HG03097 (cell line): ENCODE measurements around the gene VMO1.
A peak's percentile ranks its signal among the peaks of the same experiment; 100 is the strongest.

Experiments used
- ATAC-seq: cut with Tn5 transposase; IDR thresholded peaks from one replicate; pipeline ENCODE4 v1.9.1; 2021; ENCODE audit not compliant: unreplicated experiment, low FRiP score

Gene VMO1

GRCh38 chr17:4800462-4801196 is 14.5 kb upstream of the VMO1 start:
- no peak for ATAC-seq

- ATAC-seq, result no peak
Measured at GRCh38 chr17:4796552-4796920, 10.4 kb upstream of the VMO1 start.

- ATAC-seq, result no peak
Measured at GRCh38 chr17:4795168-4795567, 9.0 kb upstream of the VMO1 start.

- no peak for ATAC-seq
Measured at GRCh38 chr17:4790705-4791088, 4.5 kb upstream of the VMO1 start.

- peak; percentile 90 for ATAC-seq
Measured at GRCh38 chr17:4789951-4790704, 4.0 kb upstream of the VMO1 start.

- ATAC-seq, result no peak
Measured at GRCh38 chr17:4789701-4789950, 3.5 kb upstream of the VMO1 start.

GRCh38 chr17:4788807-4789700 is 2.9 kb upstream of the VMO1 start, which contains the start of gene GLTPD2:
TSS of gene GLTPD2 (plus strand) at chr17:4788964. CDS start at chr17:4789012, 48 bp downstream.
- ATAC-seq, result no peak

- ATAC-seq, result no peak
Measured at GRCh38 chr17:4788159-4788806, 2.1 kb upstream of the VMO1 start.

- ATAC-seq, result no peak
Measured at GRCh38 chr17:4786516-4786915, 352 bp upstream of the VMO1 start.

GRCh38 chr17:4785311-4786105 is 656 bp downstream of the VMO1 start:
- ATAC-seq, result no peak

GRCh38 chr17:4782652-4783051 is 3.5 kb downstream of the VMO1 start:
- no peak for ATAC-seq

GRCh38 chr17:4780325-4780955 is 5.7 kb downstream of the VMO1 start:
- no peak for ATAC-seq

GRCh38 chr17:4777969-4778760 is 8.0 kb downstream of the VMO1 start:
- no peak for ATAC-seq

- ATAC-seq, result no peak
Measured at GRCh38 chr17:4772235-4772613, 13.9 kb downstream of the VMO1 start.

- ATAC-seq, result no peak
Measured at GRCh38 chr17:4771519-4772234, 14.5 kb downstream of the VMO1 start, which contains the start of gene TM4SF5. TSS of gene TM4SF5 (plus strand) at chr17:4771886. CDS start at chr17:4771923, 37 bp downstream.

- ATAC-seq, result no peak
Measured at GRCh38 chr17:4769628-4770027, 16.5 kb downstream of the VMO1 start.

- no peak for ATAC-seq
Measured at GRCh38 chr17:4768298-4768697, 17.9 kb downstream of the VMO1 start.

GRCh38 chr17:4766723-4767122 is 19.4 kb downstream of the VMO1 start:
- ATAC-seq, result no peak
